HUES64 (cell line): ENCODE measurements around the gene ATP9A.
"Not testable (repeated sequence)": the region's sequence is repeated elsewhere in the genome, so short reads cannot be mapped to it uniquely, and the experiment has no call there.

Experiments
- H3K27ac ChIP-seq: 2 replicates; pipeline ENCODE4 v1.7.0; 2013; ENCODE audit warnings: low read depth, low read length, inconsistent platforms
- H3K27me3 ChIP-seq: 2 replicates; pipeline ENCODE4 v1.6.1; 2013; ENCODE audit warnings: mild to moderate bottlenecking, low read length; ENCODE audit not compliant: insufficient read depth
- H3K36me3 ChIP-seq: 2 replicates; pipeline ENCODE4 v1.6.1; 2013; ENCODE audit warnings: mild to moderate bottlenecking, low read length; ENCODE audit not compliant: insufficient read depth
- H3K4me1 ChIP-seq: 2 replicates; pipeline ENCODE4 v1.6.1; 2013; ENCODE audit warnings: mild to moderate bottlenecking, low read length, moderate library complexity; ENCODE audit not compliant: insufficient read depth
- H3K4me3 ChIP-seq: 2 replicates; pipeline ENCODE4 v1.5.1; 2013; ENCODE audit warnings: mild to moderate bottlenecking, low read length, moderate library complexity
- H3K9ac ChIP-seq: 2 replicates; pipeline ENCODE4 v1.6.1; 2013; ENCODE audit warnings: mild to moderate bottlenecking, low read depth, low read length
- H3K9me3 ChIP-seq: 2 replicates; pipeline ENCODE4 v1.6.1; 2013; ENCODE audit warnings: low read depth, low read length; ENCODE audit not compliant: insufficient read depth
- WGBS: fragments of 150-250, 120-280 bp; methylation state at CpG from one replicate; pipeline ENCODE4 v1.1.7; 2013; ENCODE audit warnings: missing lambda C conversion rate; 5-methylcytosine and 5-hydroxymethylcytosine counted together

The ATP9A gene

GRCh38 chr20:51750770-51751388 lies 17.3 kb downstream of the ATP9A start:
- Histone ChIP-seq H3K9ac (no peak overlapping the region), H3K4me1 (peaks cover 4% of the 10 kb centered on the region; the same call in 1 of the 2 replicates), H3K36me3 (no peaks in the 10 kb centered on the region), H3K27ac (no peak overlapping the region), H3K9me3 (no peaks in the 10 kb centered on the region), H3K4me3 (no peak overlapping the region), H3K27me3 (no peaks in the 10 kb centered on the region)
- WGBS, result 93% methylated on average over 10 of the region's 10 CpGs

DNA sequence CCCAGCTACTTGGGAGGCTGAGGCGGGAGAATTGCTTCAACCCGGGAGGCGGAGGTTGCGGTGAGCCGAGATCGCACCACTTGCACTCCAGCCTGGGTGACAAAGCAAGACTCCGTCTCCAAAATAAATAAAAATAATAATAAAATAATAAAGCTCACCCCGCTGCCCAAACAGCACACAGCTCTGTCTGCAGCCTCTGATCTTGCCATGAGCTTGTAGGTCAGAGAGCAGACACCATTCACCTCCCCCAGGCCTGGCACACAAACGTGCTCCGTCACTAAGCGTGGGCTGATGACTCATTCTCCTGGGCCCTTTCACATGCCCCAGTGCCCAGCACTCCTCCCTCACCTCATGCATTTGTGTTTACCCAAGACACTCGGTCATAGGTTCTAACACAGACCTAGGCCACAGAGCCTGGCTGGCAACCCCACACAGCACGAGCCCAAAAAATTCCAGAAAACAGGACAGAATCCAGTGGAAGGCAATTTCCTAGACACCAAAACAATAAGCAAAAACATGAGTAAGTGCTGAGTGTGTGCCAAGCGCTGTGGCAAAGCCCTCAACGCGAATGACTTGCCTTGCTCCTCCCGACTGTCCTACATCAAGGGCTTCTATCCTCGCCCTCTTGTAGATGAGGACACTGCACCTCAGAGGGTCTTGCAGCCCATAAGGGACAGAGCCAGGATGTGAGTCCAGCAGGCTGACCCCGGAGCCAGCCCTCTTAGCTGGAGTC lies 18.0 kb downstream of the ATP9A start:
- 88% methylated on average over 18 of the region's 19 CpGs for WGBS
- Histone ChIP-seq H3K36me3 (no peaks in the 10 kb centered on the region), H3K4me1 (peaks cover 4% of the 10 kb centered on the region; the same call in 1 of the 2 replicates), H3K9me3 (no peaks in the 10 kb centered on the region), H3K27me3 (no peaks in the 10 kb centered on the region), H3K27ac (no peak overlapping the region), H3K9ac (no peak overlapping the region), H3K4me3 (no peak overlapping the region)

- peaks cover 4% of the 10 kb centered on the region; the same call in 1 of the 2 replicates for H3K4me1 ChIP-seq
- H3K36me3 ChIP-seq, result no peaks in the 10 kb centered on the region
- H3K4me3 ChIP-seq, result no peak overlapping the region
- no peaks in the 10 kb centered on the region for H3K9me3 ChIP-seq
- H3K27me3 ChIP-seq, result no peaks in the 10 kb centered on the region
- H3K27ac ChIP-seq, result no peak overlapping the region
- 100% methylated on average over 1 of the region's 1 CpG for WGBS
- no peak overlapping the region for H3K9ac ChIP-seq
Measured at GRCh38 chr20:51749674-51750036, 18.5 kb downstream of the ATP9A start.

DNA sequence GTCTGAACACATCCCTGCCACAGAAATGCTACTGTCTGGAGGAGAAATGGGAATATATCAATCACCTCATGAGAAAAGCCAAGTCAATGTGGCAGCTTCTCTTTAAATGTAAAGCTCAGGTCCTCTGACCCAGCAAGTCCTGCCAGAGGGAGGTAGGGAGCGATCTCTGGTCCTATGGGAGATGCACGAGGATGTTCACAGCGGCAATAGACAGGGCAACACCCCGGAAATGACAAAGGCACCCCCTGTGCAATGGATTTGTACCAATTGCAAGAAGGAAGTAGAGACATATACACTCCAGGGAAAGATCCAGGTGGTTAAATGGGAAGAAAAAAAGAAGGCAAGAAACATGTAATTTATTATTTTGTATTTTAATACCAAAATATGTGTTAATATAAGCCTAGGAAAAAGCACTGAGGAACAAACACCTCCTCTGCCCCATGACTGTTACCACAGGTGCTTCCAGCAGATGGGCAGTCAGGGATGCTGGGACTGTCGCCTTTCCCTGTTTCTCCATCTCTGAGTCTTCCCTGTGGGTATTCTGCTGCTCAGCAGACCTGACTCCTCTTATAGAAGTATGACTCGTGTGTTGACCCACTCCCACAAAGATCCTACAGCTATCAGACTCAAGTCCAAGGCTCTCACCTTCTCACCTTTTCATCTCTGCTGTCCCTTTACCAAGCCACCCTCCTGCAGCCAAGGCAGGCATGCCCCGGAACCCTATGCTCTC lies 20.8 kb downstream of the ATP9A start:
- Histone ChIP-seq H3K9ac (no peak overlapping the region), H3K27me3 (no peaks in the 10 kb centered on the region), H3K36me3 (no peaks in the 10 kb centered on the region), H3K27ac (no peak overlapping the region), H3K4me3 (no peak overlapping the region), H3K9me3 (no peaks in the 10 kb centered on the region), H3K4me1 (peaks cover 8% of the 10 kb centered on the region)
- WGBS, result 90% methylated on average over 7 of the region's 7 CpGs

GRCh38 chr20:51745804-51746203 lies 22.4 kb downstream of the ATP9A start:
- Histone ChIP-seq H3K27me3 (no peaks in the 10 kb centered on the region), H3K9ac (no peak overlapping the region), H3K4me3 (no peak overlapping the region), H3K27ac (no peak overlapping the region), H3K36me3 (no peaks in the 10 kb centered on the region), H3K9me3 (no peaks in the 10 kb centered on the region), H3K4me1 (peaks cover 8% of the 10 kb centered on the region)
- WGBS, result 94% methylated on average over 3 of the region's 3 CpGs

- Histone ChIP-seq H3K36me3 (no peaks in the 10 kb centered on the region), H3K27ac (no peak overlapping the region), H3K9ac (no peak overlapping the region), H3K9me3 (no peaks in the 10 kb centered on the region), H3K27me3 (no peaks in the 10 kb centered on the region), H3K4me3 (no peak overlapping the region), H3K4me1 (peaks cover 5% of the 10 kb centered on the region; the same call in 1 of the 2 replicates)
- WGBS, result 93% methylated on average over 2 of the region's 3 CpGs
Measured at GRCh38 chr20:51740838-51741237, 27.4 kb downstream of the ATP9A start.

DNA sequence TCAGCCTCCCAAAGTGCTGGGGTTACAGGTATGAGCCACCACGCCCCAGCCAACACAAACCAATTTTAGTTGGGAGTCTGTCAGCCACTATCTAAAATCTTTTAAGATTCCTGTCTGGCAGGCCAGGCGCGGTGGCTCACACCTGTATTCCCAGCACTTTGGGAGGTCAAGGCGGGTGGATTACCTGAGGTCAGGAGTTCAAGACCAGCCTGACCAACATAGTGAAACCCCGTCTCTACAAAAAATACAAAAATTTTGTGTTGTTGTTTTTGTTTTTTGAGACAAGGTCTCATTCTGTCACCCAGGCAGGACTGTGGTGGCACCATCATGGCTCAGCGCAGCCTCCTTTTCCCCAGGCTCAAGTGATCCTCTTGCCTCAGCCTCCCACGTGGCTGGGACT lies 27.9 kb downstream of the ATP9A start:
- H3K27me3 ChIP-seq, H3K27ac ChIP-seq, H3K9me3 ChIP-seq, H3K4me3 ChIP-seq, H3K36me3 ChIP-seq, H3K9ac ChIP-seq, H3K4me1 ChIP-seq: not testable (repeated sequence)
- 97% methylated on average over 6 of the region's 7 CpGs for WGBS

GRCh38 chr20:51739722-51740249 lies 28.4 kb downstream of the ATP9A start:
- Histone ChIP-seq H3K9ac (no peak overlapping the region), H3K4me1 (peaks cover 5% of the 10 kb centered on the region; the same call in 1 of the 2 replicates), H3K36me3 (no peaks in the 10 kb centered on the region), H3K27me3 (no peaks in the 10 kb centered on the region), H3K4me3 (no peak overlapping the region), H3K9me3 (no peaks in the 10 kb centered on the region), H3K27ac (no peak overlapping the region)
- whole genome bisulfite sequencing, result 84% methylated on average over 4 of the region's 4 CpGs

- no peak overlapping the region for H3K9ac ChIP-seq
- H3K4me1 ChIP-seq, result peaks cover 5% of the 10 kb centered on the region; the same call in 1 of the 2 replicates
- H3K36me3 ChIP-seq, result no peaks in the 10 kb centered on the region
Measured at GRCh38 chr20:51738877-51739447, 29.2 kb downstream of the ATP9A start.

DNA sequence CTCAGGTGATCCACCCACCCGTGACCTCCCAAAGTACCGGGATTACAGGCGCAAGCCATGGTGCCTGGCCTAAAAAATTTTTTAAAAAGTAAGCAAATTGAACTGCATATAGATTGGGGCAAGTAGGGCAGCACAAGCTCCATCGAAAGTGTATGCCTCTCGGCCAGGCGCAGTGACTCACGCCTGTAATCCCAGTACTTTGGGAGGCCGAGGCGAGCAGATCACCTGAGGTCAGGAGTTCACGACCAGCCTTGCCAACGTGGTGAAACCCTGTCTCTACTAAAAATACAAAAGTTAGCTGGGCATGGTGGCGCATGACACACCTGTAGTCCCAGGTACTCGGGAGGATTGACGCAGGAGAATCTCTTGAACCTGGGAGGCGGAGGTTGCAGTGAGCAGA lies 29.9 kb downstream of the ATP9A start:
- H3K4me3 ChIP-seq, H3K27ac ChIP-seq, H3K9ac ChIP-seq, H3K4me1 ChIP-seq, H3K9me3 ChIP-seq, H3K27me3 ChIP-seq, H3K36me3 ChIP-seq: not testable (repeated sequence)
- 95% methylated on average over 15 of the region's 15 CpGs for WGBS

More at GRCh38 chr20:51738877-51739447, 29.2 kb downstream of the ATP9A start:
- Histone ChIP-seq H3K27me3 (no peaks in the 10 kb centered on the region), H3K9me3 (no peaks in the 10 kb centered on the region), H3K4me3 (no peak overlapping the region), H3K27ac (no peak overlapping the region)
- WGBS, result 90% methylated on average over 12 of the region's 12 CpGs

GRCh38 chr20:51736947-51737346 lies 31.2 kb downstream of the ATP9A start:
- Histone ChIP-seq H3K9ac (no peak overlapping the region), H3K27ac (no peak overlapping the region), H3K4me3 (no peak overlapping the region), H3K4me1 (no peaks in the 10 kb centered on the region), H3K36me3 (no peaks in the 10 kb centered on the region), H3K27me3 (no peaks in the 10 kb centered on the region), H3K9me3 (no peaks in the 10 kb centered on the region)
- WGBS, result 73% methylated on average over 5 of the region's 5 CpGs
